ENCODE measurements around the gene SLC4A7.

Gene SLC4A7

GRCh38 chr3:27452368-27453090, 31.7 kb downstream of the SLC4A7 start:
- H3K27ac ChIP-seq (ENCODE audit: low read depth, low read length), result no peak overlapping the region
- H3K9me3 ChIP-seq (ENCODE audit: insufficient read depth, low read depth, low read length), result no peaks in the 10 kb centered on the region
- no peak overlapping the region for H2AK5ac ChIP-seq (ENCODE audit: low read length)
- H4K91ac ChIP-seq (ENCODE audit: low read depth, low read length), result no peak overlapping the region
- H3K79me2 ChIP-seq (ENCODE audit: control insufficient read depth, insufficient read depth, low read length, poor library complexity), result no peaks in the 10 kb centered on the region
- H3K36me3 ChIP-seq (ENCODE audit: control insufficient read depth in 1 of 2, insufficient read depth in 2 of 2, low read length in 2 of 2), result no peaks in the 10 kb centered on the region
- no peak overlapping the region for H2AFZ ChIP-seq (ENCODE audit: insufficient read depth, low read length, poor library complexity)
- DNase-seq, result no peak
- no peak overlapping the region for H3K4me3 ChIP-seq (ENCODE audit: low read depth, low read length)
- H3K9ac ChIP-seq (ENCODE audit: low read length), result no peak overlapping the region
- H3K4ac ChIP-seq (ENCODE audit: low read depth, low read length), result no peak overlapping the region
- H3K4me1 ChIP-seq (ENCODE audit: control insufficient read depth in 1 of 2, insufficient read depth in 2 of 2, low read length in 2 of 2), result no peaks in the 10 kb centered on the region
- no peak overlapping the region for H3K4me2 ChIP-seq (ENCODE audit: low read length)
- no CpG with 5 or more reads among the region's 1 CpG for WGBS (ENCODE audit: extremely low coverage, insufficient coverage, insufficient read length)
- no peaks in the 10 kb centered on the region for H3K79me1 ChIP-seq (ENCODE audit: low read length)
- no peak overlapping the region for H2BK120ac ChIP-seq (ENCODE audit: insufficient read depth, low read length, poor library complexity)
- H4K8ac ChIP-seq (ENCODE audit: low read depth, low read length), result no peak overlapping the region
- H3K18ac ChIP-seq (ENCODE audit: low read length), result no peak overlapping the region
- H4K12ac ChIP-seq (ENCODE audit: low read depth, low read length), result no peak overlapping the region
- H2BK12ac ChIP-seq (ENCODE audit: low read length), result no peak overlapping the region
- no peaks in the 10 kb centered on the region for H3K27me3 ChIP-seq (ENCODE audit: insufficient read depth, low read length)
- no peak overlapping the region for H3K23ac ChIP-seq (ENCODE audit: low read length)
- no peak overlapping the region for H3K14ac ChIP-seq (ENCODE audit: low read length)
- no peak overlapping the region for H2BK5ac ChIP-seq (ENCODE audit: low read depth, low read length, poor library complexity)

GRCh38 chr3:27451842-27452241, 32.3 kb downstream of the SLC4A7 start:
- H4K91ac ChIP-seq (ENCODE audit: low read depth, low read length), result no peak overlapping the region
- H3K18ac ChIP-seq (ENCODE audit: low read length), result no peak overlapping the region
- no peak overlapping the region for H3K14ac ChIP-seq (ENCODE audit: low read length)
- H2BK5ac ChIP-seq (ENCODE audit: low read depth, low read length, poor library complexity), result no peak overlapping the region
- no peak overlapping the region for H2BK12ac ChIP-seq (ENCODE audit: low read length)
- H3K27ac ChIP-seq (ENCODE audit: low read depth, low read length), result no peak overlapping the region
- no peak for DNase-seq
- no peak overlapping the region for H3K4me2 ChIP-seq (ENCODE audit: low read length)
- H4K8ac ChIP-seq (ENCODE audit: low read depth, low read length), result no peak overlapping the region
- H3K27me3 ChIP-seq (ENCODE audit: insufficient read depth, low read length), result no peaks in the 10 kb centered on the region
- H3K23ac ChIP-seq (ENCODE audit: low read length), result no peak overlapping the region
- no peaks in the 10 kb centered on the region for H3K79me2 ChIP-seq (ENCODE audit: control insufficient read depth, insufficient read depth, low read length, poor library complexity)
- no peak overlapping the region for H3K4ac ChIP-seq (ENCODE audit: low read depth, low read length)
- no peak overlapping the region for H3K4me3 ChIP-seq (ENCODE audit: low read depth, low read length)
- H3K9ac ChIP-seq (ENCODE audit: low read length), result no peak overlapping the region
- H3K4me1 ChIP-seq (ENCODE audit: control insufficient read depth in 1 of 2, insufficient read depth in 2 of 2, low read length in 2 of 2), result no peaks in the 10 kb centered on the region
- no peak overlapping the region for H2AK5ac ChIP-seq (ENCODE audit: low read length)
- no peaks in the 10 kb centered on the region for H3K9me3 ChIP-seq (ENCODE audit: insufficient read depth, low read depth, low read length)
- H4K12ac ChIP-seq (ENCODE audit: low read depth, low read length), result no peak overlapping the region
- no peak overlapping the region for H2BK120ac ChIP-seq (ENCODE audit: insufficient read depth, low read length, poor library complexity)
- peaks cover 0 to 2% of the 10 kb centered on the region in 2 experiments for H3K36me3 ChIP-seq (ENCODE audit: control insufficient read depth in 1 of 2, insufficient read depth in 2 of 2, low read length in 2 of 2)
- H3K79me1 ChIP-seq (ENCODE audit: low read length), result no peaks in the 10 kb centered on the region
- H2AFZ ChIP-seq (ENCODE audit: insufficient read depth, low read length, poor library complexity), result no peak overlapping the region

DNA sequence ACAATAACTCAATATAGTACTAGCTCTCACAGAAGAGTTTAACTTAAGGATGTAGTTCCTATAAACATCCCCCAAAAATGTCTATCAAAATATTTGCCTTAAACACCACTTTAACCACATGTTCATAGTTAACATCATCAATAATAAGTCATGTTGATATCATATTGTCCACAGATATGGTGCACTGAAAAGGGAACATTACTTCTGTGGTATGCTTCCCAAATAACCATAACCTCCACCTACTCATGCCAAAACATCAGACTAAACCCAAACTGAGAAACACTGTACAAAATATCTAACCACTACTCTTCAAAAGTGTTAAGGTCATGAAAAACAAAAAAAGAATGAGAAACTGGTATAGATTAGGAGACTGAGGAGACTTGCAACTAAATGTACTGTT, 32.9 kb downstream of the SLC4A7 start:
- Histone ChIP-seq H4K91ac (ENCODE audit: low read depth, low read length) (no peak overlapping the region), H4K12ac (ENCODE audit: low read depth, low read length) (no peak overlapping the region), H4K8ac (ENCODE audit: low read depth, low read length) (no peak overlapping the region), H3K4me1 (ENCODE audit: control insufficient read depth in 1 of 2, insufficient read depth in 2 of 2, low read length in 2 of 2) (no peaks in the 10 kb centered on the region), H3K4me3 (ENCODE audit: low read depth, low read length) (no peak overlapping the region), H2AK5ac (ENCODE audit: low read length) (no peak overlapping the region), H3K27me3 (ENCODE audit: insufficient read depth, low read length) (no peaks in the 10 kb centered on the region), H3K79me1 (ENCODE audit: low read length) (no peaks in the 10 kb centered on the region), H3K18ac (ENCODE audit: low read length) (no peak overlapping the region), H3K9me3 (ENCODE audit: insufficient read depth, low read depth, low read length) (no peaks in the 10 kb centered on the region), H3K9ac (ENCODE audit: low read length) (no peak overlapping the region), H2AFZ (ENCODE audit: insufficient read depth, low read length, poor library complexity) (no peak overlapping the region), H3K27ac (ENCODE audit: low read depth, low read length) (no peak overlapping the region), H3K14ac (ENCODE audit: low read length) (no peak overlapping the region), H2BK5ac (ENCODE audit: low read depth, low read length, poor library complexity) (no peak overlapping the region), H2BK12ac (ENCODE audit: low read length) (no peak overlapping the region), H2BK120ac (ENCODE audit: insufficient read depth, low read length, poor library complexity) (no peak overlapping the region), H3K4ac (ENCODE audit: low read depth, low read length) (no peak overlapping the region), H3K79me2 (ENCODE audit: control insufficient read depth, insufficient read depth, low read length, poor library complexity) (no peaks in the 10 kb centered on the region), H3K36me3 (ENCODE audit: control insufficient read depth in 1 of 2, insufficient read depth in 2 of 2, low read length in 2 of 2) (peaks cover 0 to 3% of the 10 kb centered on the region in 2 experiments), H3K23ac (ENCODE audit: low read length) (no peak overlapping the region), H3K4me2 (ENCODE audit: low read length) (no peak overlapping the region)
- DNase-seq, result no peak

DNA sequence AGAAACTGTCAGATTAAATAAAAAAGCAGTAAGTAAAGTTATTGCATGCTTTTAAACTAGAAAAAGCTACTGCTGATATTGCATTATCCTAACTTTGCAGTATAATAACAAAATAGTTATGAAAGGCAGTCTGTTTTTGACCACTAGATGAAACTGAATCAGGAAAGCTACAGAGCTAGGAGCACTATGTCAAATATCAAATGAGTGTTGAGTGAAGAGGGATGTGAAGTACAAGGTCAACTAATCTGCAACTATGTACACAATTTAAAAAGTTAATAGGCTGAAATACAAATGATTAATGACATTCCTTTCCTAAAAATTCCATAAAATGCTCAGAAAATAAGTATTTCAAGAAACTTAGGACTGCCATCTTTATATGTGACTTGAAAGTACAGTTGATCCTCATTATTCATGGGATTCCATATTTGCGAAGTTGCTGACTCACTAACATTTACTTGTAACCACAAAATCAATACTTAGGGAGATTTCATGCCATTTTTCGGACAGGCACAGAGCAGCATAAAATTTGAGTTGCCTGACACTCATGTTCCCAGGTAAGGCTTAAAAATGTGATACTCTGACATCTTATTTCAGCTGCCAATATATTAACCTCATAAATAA, 34.5 kb downstream of the SLC4A7 start:
- no peak overlapping the region for H3K4ac ChIP-seq (ENCODE audit: low read depth, low read length)

More for the DNA sequence above, 34.5 kb downstream of the SLC4A7 start:
- Histone ChIP-seq H2BK5ac (ENCODE audit: low read depth, low read length, poor library complexity) (no peak overlapping the region), H4K8ac (ENCODE audit: low read depth, low read length) (no peak overlapping the region), H3K36me3 (ENCODE audit: control insufficient read depth in 1 of 2, insufficient read depth in 2 of 2, low read length in 2 of 2) (peaks cover 0 to 3% of the 10 kb centered on the region in 2 experiments), H3K23ac (ENCODE audit: low read length) (no peak overlapping the region), H3K9me3 (ENCODE audit: insufficient read depth, low read depth, low read length) (no peaks in the 10 kb centered on the region), H3K9ac (ENCODE audit: low read length) (no peak overlapping the region), H4K91ac (ENCODE audit: low read depth, low read length) (no peak overlapping the region), H3K18ac (ENCODE audit: low read length) (no peak overlapping the region), H3K79me1 (ENCODE audit: low read length) (no peaks in the 10 kb centered on the region), H3K79me2 (ENCODE audit: control insufficient read depth, insufficient read depth, low read length, poor library complexity) (no peaks in the 10 kb centered on the region), H3K27ac (ENCODE audit: low read depth, low read length) (no peak overlapping the region), H2BK12ac (ENCODE audit: low read length) (no peak overlapping the region), H2AFZ (ENCODE audit: insufficient read depth, low read length, poor library complexity) (no peak overlapping the region), H2AK5ac (ENCODE audit: low read length) (no peak overlapping the region), H2BK120ac (ENCODE audit: insufficient read depth, low read length, poor library complexity) (no peak overlapping the region), H3K4me2 (ENCODE audit: low read length) (no peak overlapping the region), H3K27me3 (ENCODE audit: insufficient read depth, low read length) (no peaks in the 10 kb centered on the region), H4K12ac (ENCODE audit: low read depth, low read length) (no peak overlapping the region), H3K4me1 (ENCODE audit: control insufficient read depth in 1 of 2, insufficient read depth in 2 of 2, low read length in 2 of 2) (no peaks in the 10 kb centered on the region), H3K14ac (ENCODE audit: low read length) (no peak overlapping the region), H3K4me3 (ENCODE audit: low read depth, low read length) (no peak overlapping the region)
- WGBS (ENCODE audit: extremely low coverage, insufficient coverage, insufficient read length), result no CpG with 5 or more reads among the region's 2 CpGs
- no peak for DNase-seq

Measured in trophoblast cell (in vitro differentiated cells and primary cell).